Thoracic aorta (tissue), 2 donors: ENCODE measurements around the gene ZDHHC7. TPM values are rescaled to one million over a fixed set of nuclear protein-coding genes. Genes with fewer than 3 reads are reported as not detected.

ENCODE experiments used
- ATAC-seq: fragments of 150-250 bp; one replicate; pipeline ENCODE4 v1.8.0; 2017; ENCODE audit warnings: low read depth; ENCODE audit not compliant: insufficient number of reproducible peaks, low FRiP score
- DNase-seq: peaks from one replicate; pipeline ENCODE4 v3.0.0-alpha.2; 2020; ENCODE audit warnings: low spot score
- H3K27ac ChIP-seq, 2 donors: fragments of 200-600 bp; sonication (generic); 1 replicate in 1 of 2; 2 replicates in 1 of 2; pipeline ENCODE4 v1.5.1; 2016; ENCODE audit warnings: mild to moderate bottlenecking in 2 of 2, moderate library complexity in 2 of 2
- H3K27me3 ChIP-seq: fragments of 200-600 bp; sonication (generic); replicated peaks from 2 replicates; pipeline ENCODE4 v1.6.0; 2016; ENCODE audit warnings: mild to moderate bottlenecking; ENCODE audit not compliant: insufficient read depth
- H3K36me3 ChIP-seq: fragments of 200-600 bp; sonication (generic); one replicate; pipeline ENCODE4 v1.5.1; 2016
- H3K4me1 ChIP-seq, 2 donors: fragments of 200-600 bp; sonication (generic); 1 replicate in 1 of 2; 2 replicates in 1 of 2; pipeline versions ENCODE4 v1.5.1 to v1.6.0; 2016; ENCODE audit warnings: low read depth in 2 of 2, mild to moderate bottlenecking in 1 of 2; ENCODE audit not compliant: control insufficient read depth in 1 of 2
- H3K4me3 ChIP-seq: fragments of 200-600 bp; sonication (generic); 2 replicates; pipeline ENCODE4 v1.5.1; 2016; ENCODE audit warnings: mild to moderate bottlenecking
- H3K9me3 ChIP-seq: fragments of 200-600 bp; sonication (generic); 2 replicates; pipeline ENCODE4 v1.5.1; 2016
- total RNA-seq, 2 donors: library from RNA; depleted of rRNA; stranded (reverse); fragments of >200 nt; gene quantifications; one replicate each; pipeline versions ENCODE4 v1.1.0 to v1.2.3, GENCODE V29; 2016
- TF ChIP-seq, protein P1 (sequence below): fragments of 200-600 bp; sonication (generic); IDR thresholded peaks from one replicate; pipeline ENCODE4 v1.5.1; 2019; ENCODE audit warnings: antibody characterized with exemption

The ZDHHC7 gene
- total RNA-seq, 2 donors from 2014 or later = 63.7 to 80.8 TPM

DNA sequence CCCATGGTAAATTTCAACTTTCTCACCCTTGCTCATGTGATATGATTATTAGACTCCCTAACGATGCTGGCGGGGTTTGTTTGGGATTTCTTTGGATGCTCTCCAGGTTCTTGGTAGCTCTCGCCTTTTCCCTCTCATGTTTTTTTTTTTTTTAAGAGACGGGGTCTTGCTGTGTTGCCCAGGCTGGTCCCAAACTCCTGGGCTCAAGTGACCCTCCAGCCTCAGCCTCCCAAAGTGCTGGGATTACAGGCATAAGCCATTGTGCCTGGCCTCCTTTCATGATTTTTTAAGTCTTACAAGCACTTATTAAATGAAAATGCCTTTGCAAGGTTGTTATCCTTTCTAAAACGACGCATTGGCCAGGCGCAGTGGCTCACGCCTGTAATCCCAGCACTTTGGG, 40.3 kb upstream of the ZDHHC7 start:
- no peak overlapping the region for H3K27ac ChIP-seq
- TF ChIP-seq, protein P1, sequence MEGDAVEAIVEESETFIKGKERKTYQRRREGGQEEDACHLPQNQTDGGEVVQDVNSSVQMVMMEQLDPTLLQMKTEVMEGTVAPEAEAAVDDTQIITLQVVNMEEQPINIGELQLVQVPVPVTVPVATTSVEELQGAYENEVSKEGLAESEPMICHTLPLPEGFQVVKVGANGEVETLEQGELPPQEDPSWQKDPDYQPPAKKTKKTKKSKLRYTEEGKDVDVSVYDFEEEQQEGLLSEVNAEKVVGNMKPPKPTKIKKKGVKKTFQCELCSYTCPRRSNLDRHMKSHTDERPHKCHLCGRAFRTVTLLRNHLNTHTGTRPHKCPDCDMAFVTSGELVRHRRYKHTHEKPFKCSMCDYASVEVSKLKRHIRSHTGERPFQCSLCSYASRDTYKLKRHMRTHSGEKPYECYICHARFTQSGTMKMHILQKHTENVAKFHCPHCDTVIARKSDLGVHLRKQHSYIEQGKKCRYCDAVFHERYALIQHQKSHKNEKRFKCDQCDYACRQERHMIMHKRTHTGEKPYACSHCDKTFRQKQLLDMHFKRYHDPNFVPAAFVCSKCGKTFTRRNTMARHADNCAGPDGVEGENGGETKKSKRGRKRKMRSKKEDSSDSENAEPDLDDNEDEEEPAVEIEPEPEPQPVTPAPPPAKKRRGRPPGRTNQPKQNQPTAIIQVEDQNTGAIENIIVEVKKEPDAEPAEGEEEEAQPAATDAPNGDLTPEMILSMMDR = no peak
- H3K4me3 ChIP-seq = no peak overlapping the region
- H3K9me3 ChIP-seq = no peaks in the 10 kb centered on the region
- H3K4me1 ChIP-seq = peaks cover 10 to 21% of the 10 kb centered on the region in 2 donors
- H3K27me3 ChIP-seq = no peaks in the 10 kb centered on the region
- ATAC-seq = no peak
- DNase-seq = no peak
- H3K36me3 ChIP-seq = no peaks in the 10 kb centered on the region

DNA sequence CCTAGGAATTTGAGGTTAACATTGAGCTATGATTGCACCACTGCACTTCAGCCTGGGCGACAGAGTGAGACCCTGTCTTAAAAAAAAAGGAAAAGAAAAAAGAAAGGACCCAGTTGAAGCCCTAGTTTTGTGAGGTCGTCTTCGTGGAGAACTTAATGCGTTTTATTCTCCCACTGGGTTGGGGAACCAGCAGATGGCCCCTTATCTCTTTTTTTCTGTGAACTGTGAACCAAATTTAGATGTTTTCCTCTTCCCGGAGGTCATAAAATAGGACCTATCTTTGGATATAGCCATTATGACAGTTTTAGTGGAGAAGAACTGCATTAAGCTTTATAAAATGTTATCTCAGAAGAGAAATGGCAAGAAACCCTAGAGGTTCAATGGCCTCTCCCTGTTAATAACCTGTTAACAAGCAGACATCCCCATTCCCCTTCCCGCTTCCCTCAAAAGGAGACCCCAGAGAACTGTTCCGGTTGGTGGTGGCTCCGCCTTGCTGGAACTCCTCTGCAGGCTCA, 39.8 kb upstream of the ZDHHC7 start:
- peaks cover 10 to 15% of the 10 kb centered on the region in 2 donors for H3K4me1 ChIP-seq
- no peaks in the 10 kb centered on the region for H3K9me3 ChIP-seq
- H3K36me3 ChIP-seq = no peaks in the 10 kb centered on the region
- no peaks in the 10 kb centered on the region for H3K27me3 ChIP-seq
- H3K4me3 ChIP-seq = no peak overlapping the region
- DNase-seq = no peak
- TF ChIP-seq, protein P1 = no peak
- ATAC-seq = no peak
- no peak overlapping the region for H3K27ac ChIP-seq

DNA sequence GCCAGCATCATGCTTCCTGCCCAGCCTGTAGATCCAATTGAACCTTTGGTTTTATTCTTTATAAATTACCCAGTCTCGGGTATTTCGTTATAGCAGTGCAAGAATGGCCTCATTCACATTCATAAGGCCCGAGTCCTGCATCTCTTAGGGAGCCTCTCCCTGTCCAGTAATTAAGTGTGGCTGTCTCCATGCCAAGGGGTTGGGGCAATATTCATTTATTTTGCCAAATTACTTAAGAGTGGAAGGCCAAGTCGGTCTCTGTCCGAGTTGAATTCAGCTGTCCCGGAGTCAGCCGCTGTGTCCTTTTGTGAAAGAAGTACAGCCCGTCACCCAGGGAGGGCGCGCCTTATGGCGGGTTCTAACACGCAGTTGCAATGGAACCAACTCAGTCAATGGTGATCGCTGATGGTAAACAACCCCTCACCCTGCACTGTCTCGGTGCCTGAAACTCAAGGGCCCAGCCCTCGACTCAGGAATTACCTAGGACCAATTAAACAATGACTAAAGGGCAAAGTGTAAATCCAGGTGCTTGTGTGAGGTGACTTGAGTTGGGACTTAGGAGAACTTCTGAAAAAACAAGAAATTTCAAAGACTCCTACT, 38.5 kb upstream of the ZDHHC7 start:
- peaks cover 4 to 7% of the 10 kb centered on the region in 2 donors for H3K4me1 ChIP-seq
- ATAC-seq = no peak
- no peaks in the 10 kb centered on the region for H3K9me3 ChIP-seq
- DNase-seq = no peak
- no peak overlapping the region for H3K4me3 ChIP-seq
- no peaks in the 10 kb centered on the region for H3K27me3 ChIP-seq
- no peak overlapping the region for H3K27ac ChIP-seq
- H3K36me3 ChIP-seq = no peaks in the 10 kb centered on the region
- TF ChIP-seq, protein P1 = no peak

DNA sequence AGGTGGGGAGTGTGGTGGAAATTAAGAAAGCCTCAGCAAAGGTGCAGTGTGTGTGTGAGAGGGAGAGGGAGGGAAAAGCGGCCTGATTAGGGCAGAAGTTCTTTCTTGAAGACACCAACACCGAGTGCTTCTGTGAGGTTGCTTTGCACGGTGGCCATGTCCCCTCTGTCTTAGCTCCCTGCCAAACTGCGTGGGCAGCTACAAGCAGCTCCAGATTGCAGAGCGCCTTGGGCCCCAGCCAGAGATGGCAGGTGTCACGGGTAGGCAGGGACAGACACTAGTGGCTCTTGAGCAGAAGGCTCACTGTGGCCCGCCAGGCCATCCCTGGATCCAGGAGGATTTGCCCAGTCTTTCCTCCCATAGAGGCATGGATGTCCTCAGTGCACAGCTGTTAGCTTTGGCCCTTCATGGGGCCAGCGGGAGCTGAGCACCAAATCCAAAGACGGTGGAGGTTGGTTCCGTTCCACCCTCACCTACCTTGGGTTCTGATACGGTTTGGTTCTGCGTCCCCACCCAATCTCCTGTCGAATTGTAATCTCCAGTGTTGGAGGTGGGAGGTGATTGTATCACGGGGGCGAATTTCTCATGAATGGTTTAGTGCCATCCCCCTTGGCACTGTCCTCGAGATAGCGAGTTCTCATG, 37.7 kb upstream of the ZDHHC7 start:
- no peak for ATAC-seq
- no peak for DNase-seq
- H3K4me3 ChIP-seq = no peak overlapping the region
- H3K9me3 ChIP-seq = no peaks in the 10 kb centered on the region
- no peaks in the 10 kb centered on the region for H3K27me3 ChIP-seq
- TF ChIP-seq, protein P1 = no peak
- H3K36me3 ChIP-seq = no peaks in the 10 kb centered on the region
- H3K27ac ChIP-seq = no peak overlapping the region
- peaks cover 0 to 5% of the 10 kb centered on the region in 2 donors for H3K4me1 ChIP-seq

DNA sequence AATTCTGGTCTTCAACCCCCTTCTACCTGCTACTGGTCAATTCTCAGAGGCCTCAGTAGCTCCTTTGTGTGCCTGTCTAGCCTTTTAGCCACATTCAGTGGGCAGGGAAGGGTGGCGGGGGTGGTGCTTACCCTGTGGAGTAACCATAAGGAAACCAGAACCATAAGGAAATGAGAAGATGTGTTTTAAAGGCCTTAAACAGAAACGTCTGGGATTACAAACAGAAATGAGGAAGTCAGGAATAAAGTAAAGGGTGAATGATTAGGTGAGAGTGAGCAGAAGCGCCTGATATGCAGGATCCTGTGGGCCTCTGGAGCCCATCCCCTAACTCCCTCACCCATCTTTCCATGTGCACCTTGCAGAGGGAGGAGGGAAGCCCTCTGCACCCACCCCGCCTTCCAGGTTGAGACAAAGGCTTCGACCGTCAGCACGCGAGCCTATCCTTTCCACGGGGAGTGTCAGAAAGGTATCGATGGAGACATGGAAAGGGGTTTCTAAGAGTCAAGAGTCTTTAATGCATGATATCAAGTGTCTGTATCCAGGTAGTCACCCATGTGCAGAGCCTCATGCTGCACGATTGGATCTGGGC, 36.6 kb upstream of the ZDHHC7 start:
- DNase-seq (no peak), ATAC-seq (no peak)
- Histone ChIP-seq H3K27ac (no peak overlapping the region), H3K4me1 (peaks cover 0 to 5% of the 10 kb centered on the region in 2 donors), H3K9me3 (no peaks in the 10 kb centered on the region), H3K27me3 (no peaks in the 10 kb centered on the region), H3K36me3 (no peaks in the 10 kb centered on the region), H3K4me3 (no peak overlapping the region)
- TF ChIP-seq, protein P1 = no peak
